ENCODE measurements around the gene CIB4. TPM values are rescaled to one million over a fixed set of nuclear protein-coding genes. Genes with fewer than 3 reads are reported as not detected.

The CIB4 gene
- not detected in 2 replicates for total RNA-seq

- DNase-seq (ENCODE audit: extremely low read depth, low read depth, low spot score), result no peak
Observed at GRCh38 chr2:26640781-26641564, at the start of gene CIB4. Gene CIB4 (minus strand): TSS chr2:26641366. CDS start chr2:26641314, 52 bp downstream.

- no peak for DNase-seq (ENCODE audit: extremely low read depth, low read depth, low spot score)
Observed at GRCh38 chr2:26687801-26688200, 46.6 kb upstream of the CIB4 start.

- DNase-seq (ENCODE audit: extremely low read depth, low read depth, low spot score), result no peak
Observed at GRCh38 chr2:26687328-26687727, 46.2 kb upstream of the CIB4 start.

- no peak for DNase-seq (ENCODE audit: extremely low read depth, low read depth, low spot score)
Observed at GRCh38 chr2:26685989-26686839, 45.0 kb upstream of the CIB4 start.

- DNase-seq (ENCODE audit: extremely low read depth, low read depth, low spot score), result no peak
Observed at GRCh38 chr2:26685341-26685740, 44.2 kb upstream of the CIB4 start.

- no peak for DNase-seq (ENCODE audit: extremely low read depth, low read depth, low spot score)
Observed at GRCh38 chr2:26683583-26683982, 42.4 kb upstream of the CIB4 start.

GRCh38 chr2:26682155-26682554 lies 41.0 kb upstream of the CIB4 start:
- no peak for DNase-seq (ENCODE audit: extremely low read depth, low read depth, low spot score)

GRCh38 chr2:26681656-26682055 lies 40.5 kb upstream of the CIB4 start:
- no peak for DNase-seq (ENCODE audit: extremely low read depth, low read depth, low spot score)

- no peak for DNase-seq (ENCODE audit: extremely low read depth, low read depth, low spot score)
Observed at GRCh38 chr2:26679867-26680266, 38.7 kb upstream of the CIB4 start.

- DNase-seq (ENCODE audit: extremely low read depth, low read depth, low spot score), result no peak
Observed at GRCh38 chr2:26678035-26678434, 36.9 kb upstream of the CIB4 start.

GRCh38 chr2:26675651-26676255 lies 34.6 kb upstream of the CIB4 start:
- no peak for DNase-seq (ENCODE audit: extremely low read depth, low read depth, low spot score)

GRCh38 chr2:26674771-26675170 lies 33.6 kb upstream of the CIB4 start:
- no peak for DNase-seq (ENCODE audit: extremely low read depth, low read depth, low spot score)

GRCh38 chr2:26674002-26674751 lies 33.0 kb upstream of the CIB4 start:
- DNase-seq (ENCODE audit: extremely low read depth, low read depth, low spot score), result no peak

- no peak for DNase-seq (ENCODE audit: extremely low read depth, low read depth, low spot score)
Observed at GRCh38 chr2:26672818-26673393, 31.7 kb upstream of the CIB4 start.

GRCh38 chr2:26672112-26672817 lies 31.1 kb upstream of the CIB4 start:
- no peak for DNase-seq (ENCODE audit: extremely low read depth, low read depth, low spot score)

- no peak for DNase-seq (ENCODE audit: extremely low read depth, low read depth, low spot score)
Observed at GRCh38 chr2:26671691-26672090, 30.5 kb upstream of the CIB4 start.

- DNase-seq (ENCODE audit: extremely low read depth, low read depth, low spot score), result no peak
Observed at GRCh38 chr2:26670931-26671460, 29.8 kb upstream of the CIB4 start.

GRCh38 chr2:26670171-26670570 lies 29.0 kb upstream of the CIB4 start:
- DNase-seq (ENCODE audit: extremely low read depth, low read depth, low spot score), result no peak
